Measurements from ENCODE around the gene SRSF9. TPM values are rescaled to one million over a fixed set of nuclear protein-coding genes. Genes with fewer than 3 reads are reported as not detected.

SRSF9 gene
- total RNA-seq, 1 experiment from 2014 or later: 302 TPM

- Mint-ChIP-seq H3K36me3 (ENCODE audit: insufficient read depth in 1 of 3, low read depth in 3 of 3) (peaks cover 15 to 40% (median 28%) of the 10 kb centered on the region in 3 experiments; a peak in 6 of 7 replicates), H3K27me3 (ENCODE audit: low read depth) (0 out of 2 replicates have a peak, but pooled peaks cover 1% of the 10 kb centered on the region), H3K9me3 (no peaks in the 10 kb centered on the region), H3K27ac (peak overlapping the region; percentile 63 to 99 (median 95); a peak in 6 of 7 replicates), H3K4me3 (peak overlapping the region; percentile 94 to 99), H3K4me1 (peaks cover 11 to 14% of the 10 kb centered on the region in 2 experiments)
- no peak overlapping the region for H3T11ph ChIP-seq (ENCODE audit: low read length)
- H2BK20ac ChIP-seq (ENCODE audit: low read depth, low read length, poor library complexity, severe bottlenecking): no peak overlapping the region
- no peak for DNase-seq
- no peak overlapping the region for H4K5ac ChIP-seq (ENCODE audit: insufficient read length, low read depth, low read length)
- no peaks in the 10 kb centered on the region for H3K9me3 ChIP-seq (ENCODE audit: control insufficient read depth, low read depth, low read length)
- no peak overlapping the region for H4K91ac ChIP-seq (ENCODE audit: insufficient read length, low read depth, low read length)
- no peak overlapping the region for H2AK5ac ChIP-seq (ENCODE audit: insufficient read length, low read length)
- H3K23ac ChIP-seq (ENCODE audit: insufficient read length, low read depth, low read length): no peak overlapping the region
- H3K4me1 ChIP-seq (ENCODE audit: insufficient read depth, low read length): no peaks in the 10 kb centered on the region
- no CpG with 5 or more reads among the region's 17 CpGs for WGBS (ENCODE audit: extremely low coverage, insufficient read length, low lambda C conversion rate)
- no peak overlapping the region for H2BK5ac ChIP-seq (ENCODE audit: insufficient read length, low read length)
- peak overlapping the region; percentile 41; the same call in 1 of the 2 replicates for H3K14ac ChIP-seq (ENCODE audit: insufficient read depth, low read length)
- peak overlapping the region; percentile 69 for H3K9ac ChIP-seq (ENCODE audit: extremely low read depth, insufficient read length, low read length)
- no peak overlapping the region for H2AFZ ChIP-seq (ENCODE audit: low read length)
- H3K23me2 ChIP-seq (ENCODE audit: insufficient read length, low read depth, low read length, poor library complexity, severe bottlenecking): no peaks in the 10 kb centered on the region
- H2BK12ac ChIP-seq (ENCODE audit: insufficient read length, low read depth, low read length): no peak overlapping the region
- H4K20me1 ChIP-seq (ENCODE audit: control insufficient read depth, insufficient read depth, insufficient read length): no peaks in the 10 kb centered on the region
- H3K27ac ChIP-seq (ENCODE audit: insufficient read length, low read depth, low read length): no peak overlapping the region
- H3K18ac ChIP-seq (ENCODE audit: insufficient read length, low read depth, low read length): no peak overlapping the region
- no peak overlapping the region for H4K8ac ChIP-seq (replicated peaks; ENCODE audit: insufficient read length, low read depth, low read length)
- H3K4ac ChIP-seq (ENCODE audit: low read depth, low read length): no peak overlapping the region
- H3K79me1 ChIP-seq (ENCODE audit: insufficient read depth, low read depth, low read length, poor library complexity, severe bottlenecking): peaks cover 3% of the 10 kb centered on the region
- peaks cover 5% of the 10 kb centered on the region; the same call in 1 of the 2 replicates for H3K79me2 ChIP-seq (ENCODE audit: insufficient read depth, low read length)
- TF ChIP-seq CTCF (conservative IDR thresholded peaks at IDR 0.05): no peak
- H3K27me3 ChIP-seq (ENCODE audit: insufficient read depth, low read length): no peaks in the 10 kb centered on the region
- no peak overlapping the region for H2BK120ac ChIP-seq (ENCODE audit: low read depth, low read length, poor library complexity, severe bottlenecking)
- H3K56ac ChIP-seq (ENCODE audit: insufficient read length, low read depth, low read length): no peak overlapping the region
- no peak overlapping the region for H2BK15ac ChIP-seq (ENCODE audit: low read depth, low read length)
- H3K4me2 ChIP-seq (ENCODE audit: insufficient read depth, insufficient read length, low read length): peak overlapping the region; percentile 100
These were observed 30.9 kb downstream of the SRSF9 start for GRCh38 chr12:120438495-120439198.

Measured in H9 (cell line).